PC-9 (cell line): ENCODE measurements around the gene CHST11. TPM values are rescaled to one million over a fixed set of nuclear protein-coding genes. Genes with fewer than 3 reads are reported as not detected.

Source experiments
- BruUV-seq: library from RNA; stranded (reverse); fragments of 400-500 nt; replicated peaks from 2 replicates; lab custom pipeline; 2021; lab: Mats Ljungman, UMichigan
- CTCF ChIA-PET: fragments of 300-600 bp; sonication (Branson Sonifier 250); formaldehyde crosslinking; loops from one replicate; lab custom pipeline; 2022; ENCODE audit warnings: antibody characterized with exemption; lab: Charles Lee
- POLR2A ChIA-PET: fragments of 300-600 bp; sonication (Branson Sonifier 250); formaldehyde crosslinking; loops from one replicate; lab custom pipeline; 2022; ENCODE audit warnings: antibody characterized with exemption; ENCODE audit not compliant: unreplicated experiment; lab: Charles Lee
- DNase-seq, 2 experiments: peaks; one replicate each; pipeline versions ENCODE4 v3.0.0 to v3.0.0-alpha.2; 2015 to 2022; ENCODE audit warnings: mixed read lengths in 1 of 2
- H2AFZ ChIP-seq: fragments of 200-600 bp; sonication (generic); 2 replicates; pipeline ENCODE4 v1.8.1; 2017; ENCODE audit warnings: antibody characterized with exemption
- H3F3A ChIP-seq: fragments of 200-600 bp; sonication (generic); 2 replicates; pipeline ENCODE4 v1.8.1; 2017; ENCODE audit warnings: antibody characterized with exemption, mild to moderate bottlenecking, low read depth; ENCODE audit not compliant: insufficient read depth
- H3K27ac ChIP-seq: fragments of 200-600 bp; sonication (generic); 2 replicates; pipeline ENCODE4 v1.6.1; 2016; ENCODE audit warnings: mixed run types
- H3K27me3 ChIP-seq: fragments of 200-600 bp; sonication (generic); 2 replicates; pipeline ENCODE4 v1.6.1; 2016; ENCODE audit warnings: low read depth, mixed run types; ENCODE audit not compliant: insufficient read depth
- H3K36me3 ChIP-seq: fragments of 200-600 bp; sonication (generic); 2 replicates; pipeline ENCODE4 v1.6.1; 2016; ENCODE audit warnings: low read depth, mixed run types
- H3K4me1 ChIP-seq: fragments of 200-600 bp; sonication (generic); replicated peaks from 2 replicates; pipeline ENCODE4 v1.6.1; 2016; ENCODE audit warnings: mixed run types; ENCODE audit not compliant: insufficient read depth
- H3K4me2 ChIP-seq: fragments of 200-600 bp; sonication (generic); 2 replicates; pipeline ENCODE4 v1.6.1; 2017; ENCODE audit warnings: mixed run types
- H3K4me3 ChIP-seq: fragments of 200-600 bp; sonication (generic); 2 replicates; pipeline ENCODE4 v1.6.1; 2016; ENCODE audit warnings: mixed run types
- H3K79me2 ChIP-seq: fragments of 200-600 bp; sonication (generic); 2 replicates; pipeline ENCODE4 v1.6.1; 2017; ENCODE audit warnings: low read depth, mixed run types
- H3K9me2 ChIP-seq: fragments of 200-600 bp; sonication (generic); 2 replicates; pipeline ENCODE4 v1.8.1; 2017; ENCODE audit warnings: mild to moderate bottlenecking; ENCODE audit not compliant: insufficient read depth
- H3K9me3 ChIP-seq: fragments of 200-600 bp; sonication (generic); 2 replicates; pipeline ENCODE4 v1.8.1; 2016; ENCODE audit warnings: low read depth; ENCODE audit not compliant: insufficient read depth
- H4K20me1 ChIP-seq: fragments of 200-600 bp; sonication (generic); 2 replicates; pipeline ENCODE4 v1.8.1; 2017; ENCODE audit not compliant: insufficient read depth
- CTCF ChIP-seq: fragments of 200-600 bp; sonication (generic); conservative IDR thresholded peaks from 2 replicates; pipeline ENCODE4 v1.6.1; 2017; ENCODE audit warnings: mixed run types, antibody characterized with exemption, mild to moderate bottlenecking, moderate library complexity
- EZH2 ChIP-seq: fragments of 200-600 bp; sonication (generic); IDR thresholded peaks from 2 replicates; pipeline ENCODE4 v1.8.0; 2017; ENCODE audit warnings: antibody characterized with exemption, low read depth
- intact Hi-C: fragments of 100-400 bp; cut with micrococcal nuclease; formaldehyde crosslinking; loops from one replicate; pipeline ENCODE4 v1.10.0; 2022; ENCODE audit not compliant: unreplicated experiment
- total RNA-seq: library from RNA; stranded (reverse); gene quantifications from 2 replicates; pipeline ENCODE4 v1.2.3, GENCODE V29; 2021

The CHST11 gene
- total RNA-seq, 1 experiment from 2014 or later = 39.9 TPM

- Histone ChIP-seq H3K27me3 (no peaks in the 10 kb centered on the region), H3K36me3 (peaks cover 7% of the 10 kb centered on the region; the same call in 1 of the 2 replicates), H3K9me2 (no peaks in the 10 kb centered on the region), H3K4me1 (no peaks in the 10 kb centered on the region), H3K4me2 (no peak overlapping the region), H3K27ac (no peak overlapping the region), H3F3A (peaks cover 17% of the 10 kb centered on the region; the same call in 1 of the 2 replicates), H4K20me1 (peaks cover 8% of the 10 kb centered on the region; the same call in 1 of the 2 replicates), H3K9me3 (no peaks in the 10 kb centered on the region), H3K79me2 (peaks cover 99% of the 10 kb centered on the region), H3K4me3 (no peak overlapping the region), H2AFZ (no peak overlapping the region)
- DNase-seq = no peak
- CTCF ChIA-PET = no interaction called here
- no TSS peak for BruUV-seq
- POLR2A ChIA-PET = no interaction called here
- intact Hi-C loops = no loop called here
- no peak for TF ChIP-seq CTCF
- no peak for TF ChIP-seq EZH2
Measured at GRCh38 chr12:104538056-104538455, 81.3 kb downstream of the CHST11 start.

DNA sequence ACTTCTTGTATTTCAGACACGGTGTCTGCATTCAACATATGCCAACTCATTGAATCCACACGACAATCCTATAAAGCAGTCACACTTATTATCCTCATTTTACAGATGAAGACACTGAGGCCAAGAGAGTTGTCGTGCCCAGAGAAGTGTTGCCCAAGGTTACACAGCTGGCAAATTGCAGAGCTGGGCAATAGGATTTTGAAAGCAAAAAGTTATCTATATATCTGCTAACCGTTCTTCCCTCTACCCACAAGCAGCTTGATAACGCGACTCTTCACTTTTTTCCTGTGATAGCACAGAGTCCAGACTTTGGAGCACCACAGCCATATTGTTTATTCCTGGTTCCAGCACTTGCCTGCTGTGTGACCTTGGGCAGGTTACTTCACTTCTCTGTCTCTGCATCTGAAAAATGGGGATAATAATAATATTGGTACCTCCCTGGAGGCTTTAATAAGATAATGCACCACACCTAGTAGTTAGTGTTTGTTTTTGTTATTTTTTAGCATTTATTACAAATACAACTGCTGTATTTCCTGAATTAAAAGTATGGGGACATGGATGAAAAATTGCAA is 82.2 kb downstream of the CHST11 start:
- POLR2A ChIA-PET = no interaction called here
- Histone ChIP-seq H3K9me3 (no peaks in the 10 kb centered on the region), H3K4me1 (no peaks in the 10 kb centered on the region)

DNA sequence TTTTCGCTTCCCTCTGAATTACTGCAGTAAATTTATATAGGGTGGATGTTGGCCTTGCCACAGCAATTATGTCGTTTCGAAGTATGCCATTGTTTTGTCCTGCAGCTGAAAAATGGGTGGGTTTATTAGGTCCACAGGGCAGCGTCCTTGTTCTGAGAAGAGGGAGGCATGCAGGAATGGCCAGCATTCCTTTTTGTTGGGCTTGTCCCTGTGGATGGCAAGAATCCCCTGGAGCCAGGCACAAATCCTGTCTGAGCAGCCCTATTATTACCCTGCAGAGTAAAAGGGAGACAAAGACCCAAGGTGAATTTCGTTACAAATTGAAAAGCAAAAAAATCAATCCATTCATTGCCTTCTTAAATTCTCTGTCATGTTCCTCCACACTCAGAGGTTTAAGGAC is 88.1 kb downstream of the CHST11 start:
- BruUV-seq = no TSS peak
- H3K4me1 ChIP-seq = no peaks in the 10 kb centered on the region
- peaks cover 93% of the 10 kb centered on the region for H3K79me2 ChIP-seq
- 0 out of 2 replicates have a peak, but pooled peaks cover 4% of the 10 kb centered on the region for H3K36me3 ChIP-seq
- H3F3A ChIP-seq = peaks cover 30% of the 10 kb centered on the region
- intact Hi-C loops = no loop called here
- H2AFZ ChIP-seq = no peak overlapping the region
- H3K27me3 ChIP-seq = no peaks in the 10 kb centered on the region
- no peaks in the 10 kb centered on the region for H3K9me3 ChIP-seq
- peaks cover 6% of the 10 kb centered on the region; the same call in 1 of the 2 replicates for H4K20me1 ChIP-seq
- H3K9me2 ChIP-seq = no peaks in the 10 kb centered on the region
- POLR2A ChIA-PET = no interaction called here
- no peak for DNase-seq
- CTCF ChIA-PET = no interaction called here
- no peak overlapping the region for H3K4me3 ChIP-seq
- TF ChIP-seq CTCF (no peak), EZH2 (no peak)
- no peak overlapping the region for H3K27ac ChIP-seq
- H3K4me2 ChIP-seq = no peak overlapping the region

More for the DNA sequence above, 82.2 kb downstream of the CHST11 start:
- Histone ChIP-seq H4K20me1 (peaks cover 8% of the 10 kb centered on the region; the same call in 1 of the 2 replicates), H3K9me2 (no peaks in the 10 kb centered on the region), H3K4me2 (no peak overlapping the region), H3F3A (peaks cover 15% of the 10 kb centered on the region; the same call in 1 of the 2 replicates), H3K27ac (no peak overlapping the region), H3K4me3 (no peak overlapping the region), H3K79me2 (peaks cover 99% of the 10 kb centered on the region), H3K36me3 (peaks cover 7% of the 10 kb centered on the region; the same call in 1 of the 2 replicates), H3K27me3 (no peaks in the 10 kb centered on the region), H2AFZ (no peak overlapping the region)
- TF ChIP-seq CTCF (no peak), EZH2 (no peak)
- no TSS peak for BruUV-seq
- no peak for DNase-seq
- intact Hi-C loops = no loop called here
- CTCF ChIA-PET = no interaction called here
